COLO668 (cell line): ENCODE data around the gene HMBS.
A peak's percentile ranks its signal among the peaks of the same experiment; 100 is the strongest.
"Not testable (repeated sequence)": the region's sequence is repeated elsewhere in the genome, so short reads cannot be mapped to it uniquely, and the experiment has no call there.

ENCODE experiments used
- DNase-seq: peaks from one replicate; lab custom pipeline; 2025; ENCODE audit not compliant: unreplicated experiment; lab: John Stamatoyannopoulos, UW

HMBS gene

GRCh38 chr11:119084663-119085436 lies at the start of gene HMBS:
HMBS (plus strand) TSS chr11:119084881; CDS start chr11:119085034, 153 bp downstream.
- DNase-seq = peak; percentile 88

DNA sequence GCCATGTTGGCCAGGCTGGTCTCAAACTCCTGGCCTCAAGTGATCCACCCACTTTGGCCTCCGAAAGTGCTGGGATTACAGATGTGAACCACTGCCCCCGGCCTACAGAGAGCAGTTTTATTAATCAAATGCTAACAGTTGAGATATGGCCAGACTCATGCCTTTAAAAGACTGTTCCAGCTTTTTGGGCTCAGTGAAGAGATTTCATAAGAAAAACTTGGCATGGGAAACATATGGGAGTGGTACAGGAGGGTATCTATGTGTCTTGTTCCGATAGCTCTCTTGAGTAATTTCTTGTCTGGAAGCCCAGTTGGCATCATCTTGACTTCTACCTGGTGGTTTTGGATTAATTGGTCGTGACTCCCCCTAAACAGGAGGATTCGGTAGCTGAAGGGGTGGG lies 45.8 kb upstream of the HMBS start:
- no peak for DNase-seq

GRCh38 chr11:119039471-119039870 lies 45.2 kb upstream of the HMBS start:
- DNase-seq = not testable (repeated sequence)

- DNase-seq = no peak
Measured at GRCh38 chr11:119041821-119042514, 42.7 kb upstream of the HMBS start.

- no peak for DNase-seq
Measured at GRCh38 chr11:119042927-119043326, 41.8 kb upstream of the HMBS start.

GRCh38 chr11:119044708-119045107 lies 40.0 kb upstream of the HMBS start:
- DNase-seq = no peak

- DNase-seq = no peak
Measured at GRCh38 chr11:119046489-119046888, 38.2 kb upstream of the HMBS start.

DNA sequence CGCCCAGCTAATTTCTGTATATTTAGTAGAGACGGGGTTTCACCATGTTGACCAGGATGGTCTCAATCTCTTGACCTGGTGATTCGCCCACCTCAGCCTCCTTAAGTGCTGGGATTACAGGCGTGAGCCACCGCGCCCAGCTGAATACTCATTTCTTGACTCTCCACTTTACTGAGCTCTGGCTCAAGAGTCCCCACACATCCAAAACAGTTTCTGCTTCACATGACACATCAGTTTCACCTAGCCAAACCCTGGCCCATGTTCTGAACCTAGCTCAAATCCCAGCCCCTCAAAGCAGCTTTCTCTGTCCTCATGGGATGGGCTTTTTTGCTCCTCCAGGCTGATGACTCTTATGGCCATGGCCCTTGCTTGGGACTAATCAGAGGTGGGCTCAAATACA lies 37.5 kb upstream of the HMBS start:
- DNase-seq = no peak

- no peak for DNase-seq
Measured at GRCh38 chr11:119048644-119049043, 36.0 kb upstream of the HMBS start.

DNA sequence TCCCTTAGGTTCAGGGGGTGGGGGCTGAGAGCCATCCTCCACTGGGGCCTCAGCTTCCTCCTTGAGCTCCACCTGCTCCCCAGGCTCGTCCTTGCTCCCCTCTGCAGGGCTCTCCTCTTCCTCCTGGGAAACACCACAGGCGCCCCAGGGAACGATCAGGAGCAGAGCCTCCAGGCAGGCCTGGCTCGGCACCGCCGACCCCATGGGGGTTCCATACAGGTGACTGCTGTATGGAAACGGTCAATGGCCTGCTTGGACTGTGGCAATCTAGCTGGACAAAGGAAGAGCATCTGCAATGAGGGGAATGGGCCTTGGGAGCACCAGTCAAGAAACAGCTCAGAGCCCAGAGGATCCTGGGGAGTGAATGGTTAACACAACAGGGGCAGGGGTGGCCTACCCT lies 35.6 kb upstream of the HMBS start:
- no peak for DNase-seq

DNA sequence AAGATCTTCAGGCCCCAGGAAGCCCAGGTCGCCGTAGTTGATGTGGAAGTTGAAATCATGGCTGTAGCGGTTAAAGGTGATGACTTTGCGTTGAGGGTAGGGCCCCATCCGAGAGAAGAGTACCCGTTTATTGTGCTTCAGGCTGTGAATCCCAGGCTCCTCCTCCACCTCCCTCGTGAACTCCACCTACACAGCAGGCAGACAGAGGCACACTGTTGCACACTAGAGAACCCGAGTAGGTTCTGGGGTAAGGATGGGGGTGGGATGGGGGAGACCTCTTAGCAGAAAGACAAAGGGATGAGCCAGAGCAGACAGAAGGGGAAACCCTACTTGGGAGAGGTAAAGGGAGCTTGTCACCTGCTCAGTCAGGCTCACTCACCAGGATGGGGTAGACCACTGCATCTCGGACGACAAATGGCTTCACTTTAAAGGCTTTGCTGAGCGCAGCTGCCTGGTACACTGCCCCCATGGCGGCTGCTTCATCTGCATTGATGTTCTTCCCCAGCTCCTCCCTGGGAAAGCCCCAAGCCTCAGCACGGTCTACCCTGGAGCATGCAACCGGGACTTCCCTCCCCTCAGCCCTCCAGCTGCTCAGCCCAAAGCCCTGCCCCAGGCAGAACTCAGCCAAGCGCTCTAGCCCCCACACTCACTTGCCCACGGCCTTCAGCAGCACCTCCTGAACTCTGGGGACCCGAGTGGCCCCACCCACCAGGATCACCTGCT lies 33.1 kb upstream of the HMBS start:
- no peak for DNase-seq

DNA sequence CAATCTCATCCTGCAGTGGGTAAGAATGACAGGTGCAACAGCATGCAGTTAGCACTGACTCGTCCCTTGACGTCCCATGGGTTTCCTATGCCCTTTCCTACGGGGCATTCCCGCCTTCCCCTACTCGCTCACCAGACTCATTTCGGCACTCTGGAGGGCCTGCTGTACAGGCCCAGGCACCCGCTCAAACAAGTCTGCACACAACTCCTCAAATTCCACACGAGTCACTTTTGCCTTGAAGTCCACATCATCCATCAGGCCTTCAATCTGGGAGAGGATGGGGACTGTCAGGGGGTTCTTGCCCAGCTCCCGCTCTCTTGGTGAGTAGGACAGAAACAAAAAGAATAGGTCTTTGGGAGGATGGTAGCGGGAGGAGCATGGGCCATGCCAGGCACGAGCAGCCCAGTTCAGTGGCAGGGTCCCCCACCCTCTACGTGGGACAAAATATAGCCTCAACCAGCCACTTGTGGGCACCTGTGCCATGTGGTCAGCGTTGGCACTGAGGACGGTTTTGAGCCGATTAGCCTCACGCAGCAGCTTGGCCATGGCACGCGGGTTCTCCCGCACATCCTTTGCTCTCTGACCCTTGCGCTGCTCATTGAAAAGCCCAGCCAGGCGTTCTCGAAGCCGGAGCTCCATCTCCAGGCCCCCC lies 32.4 kb upstream of the HMBS start:
- DNase-seq = no peak

DNA sequence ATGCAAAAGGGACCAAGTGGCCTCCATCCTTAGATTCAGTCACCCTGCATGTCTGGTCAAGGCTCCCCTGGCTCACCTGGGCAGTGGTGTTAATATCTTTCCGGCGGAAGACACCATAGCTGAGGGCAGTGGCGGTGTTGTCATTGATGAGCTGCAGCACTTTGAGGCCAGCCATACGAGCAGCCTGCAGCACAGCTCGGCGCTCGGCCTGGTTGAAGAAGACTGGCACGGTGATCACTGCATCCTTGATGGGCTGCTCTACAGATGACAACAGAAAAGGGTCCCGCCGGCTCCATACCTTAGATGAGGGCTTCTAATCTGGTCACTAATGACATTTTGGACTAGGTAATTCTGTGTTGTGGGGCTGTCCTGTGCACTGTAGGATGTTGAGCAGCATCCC lies 30.3 kb upstream of the HMBS start:
- no peak for DNase-seq

DNA sequence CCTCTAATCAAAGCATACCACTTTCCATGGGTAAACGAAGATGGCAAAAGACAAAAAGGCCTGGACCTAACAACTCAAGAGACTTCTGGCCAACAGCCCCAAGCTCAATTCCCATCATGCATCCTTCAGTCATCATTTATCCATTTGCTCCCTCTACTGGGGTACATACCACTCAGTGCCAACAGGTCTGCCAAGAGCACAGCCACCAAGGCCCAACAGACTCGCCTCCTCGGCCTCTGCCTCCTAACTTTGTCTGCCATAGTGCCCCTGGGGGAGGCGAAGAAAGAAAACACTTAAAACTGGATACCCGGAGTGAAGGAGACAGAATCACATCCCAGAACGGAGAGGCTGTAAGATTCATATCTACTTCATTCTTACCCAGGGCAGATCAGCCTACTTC lies 28.8 kb upstream of the HMBS start:
- peak; percentile 17 for DNase-seq

GRCh38 chr11:119056421-119056999 lies 28.2 kb upstream of the HMBS start:
- peak; percentile 61 for DNase-seq

- peak; percentile 99 for DNase-seq
Measured at GRCh38 chr11:119057000-119057769, 27.5 kb upstream of the HMBS start, which contains the start of gene HYOU1. HYOU1 (minus strand) TSS chr11:119057205; CDS start chr11:119056160, 1,045 bp downstream.

DNA sequence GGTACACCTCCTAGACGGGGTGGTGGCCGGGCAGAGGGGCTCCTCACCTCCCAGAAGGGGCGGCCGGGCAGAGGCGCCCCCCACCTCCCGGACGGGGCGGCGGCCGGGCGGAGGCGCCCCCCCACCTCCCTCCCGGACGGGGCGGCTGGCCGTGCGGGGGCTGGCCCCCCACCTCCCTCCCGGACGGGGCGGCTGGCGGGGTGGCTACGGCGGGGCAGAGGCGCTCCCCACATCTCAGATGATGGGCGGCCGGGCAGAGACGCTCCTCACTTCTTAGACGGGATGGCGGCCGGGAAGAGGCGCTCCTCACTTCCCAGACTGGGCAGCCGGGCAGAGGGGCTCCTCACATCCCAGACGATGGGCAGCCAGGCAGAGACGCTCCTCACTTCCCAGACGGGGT lies 25.6 kb upstream of the HMBS start:
- DNase-seq = not testable (repeated sequence)

DNA sequence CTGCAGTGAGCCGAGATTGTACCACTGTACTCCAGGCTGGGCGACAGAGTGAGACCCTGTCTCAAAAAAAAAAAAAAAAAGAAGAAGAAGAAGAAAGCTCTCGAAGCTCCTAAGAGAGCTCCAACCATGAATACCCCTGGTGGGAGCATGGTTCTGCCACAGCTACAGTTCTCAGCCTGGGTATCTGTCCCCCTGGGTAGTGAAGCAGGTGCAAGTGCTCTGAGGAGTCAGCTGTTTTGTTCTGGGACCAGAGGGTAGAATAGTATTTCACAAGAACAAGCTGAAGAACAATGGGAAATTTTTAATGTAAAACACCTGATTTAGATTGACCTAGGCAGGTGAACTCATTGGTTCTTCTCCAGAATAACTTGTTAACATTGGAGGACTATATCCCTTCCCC lies 23.4 kb upstream of the HMBS start:
- DNase-seq = no peak

DNA sequence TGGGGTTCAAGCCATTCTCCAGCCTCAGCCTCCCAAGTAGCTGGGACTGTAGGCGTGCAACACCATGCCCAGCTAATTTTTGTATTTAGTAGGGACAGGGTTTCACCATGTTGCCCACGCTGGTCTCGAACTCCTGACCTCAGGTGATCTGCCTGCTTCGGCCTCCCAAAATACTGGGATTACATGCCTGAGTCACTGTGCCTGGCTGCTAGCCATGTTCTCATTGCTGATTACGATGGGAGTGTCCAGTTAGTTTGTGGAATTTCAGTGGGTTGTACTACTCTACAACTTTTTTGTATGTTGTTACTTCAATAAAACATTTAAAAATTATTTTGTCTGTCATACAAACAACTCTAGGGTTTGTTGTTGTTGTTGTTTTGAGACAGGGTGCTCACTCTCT lies 21.9 kb upstream of the HMBS start:
- no peak for DNase-seq

DNA sequence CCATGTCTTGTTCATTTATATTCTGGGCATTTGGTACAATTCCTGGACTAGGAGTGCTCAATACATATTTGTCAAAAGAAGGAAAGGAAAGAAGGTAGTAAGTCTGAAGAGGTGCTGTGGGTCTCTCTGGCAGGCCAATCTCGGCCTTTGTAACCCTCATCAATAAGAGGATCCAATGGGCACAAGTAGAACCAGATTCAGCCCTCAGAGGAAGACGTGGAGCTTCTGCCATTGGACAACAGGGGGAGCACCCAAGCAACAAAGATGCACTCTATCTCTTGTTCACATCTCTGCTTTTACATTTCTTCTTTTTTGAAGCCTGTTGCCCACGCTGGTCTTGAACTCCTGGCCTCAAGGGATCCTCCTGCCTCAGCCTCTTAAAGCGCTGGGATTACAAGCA lies 19.3 kb upstream of the HMBS start:
- peak; percentile 12 for DNase-seq
